A673 (cell line): Measurements from ENCODE around the gene ELP4. TPM values are rescaled to one million over a fixed set of nuclear protein-coding genes. Genes with fewer than 3 reads are reported as not detected.

ENCODE experiments used
- BruUV-seq: library from RNA; stranded (reverse); fragments of 400-500 nt; replicated peaks from 2 replicates; lab custom pipeline; 2021; lab: Mats Ljungman, UMichigan
- CTCF ChIA-PET: fragments of 300-600 bp; sonication (Branson Sonifier 250); formaldehyde crosslinking; loops from one replicate; lab custom pipeline; 2022; ENCODE audit warnings: antibody characterized with exemption; lab: Charles Lee
- POLR2A ChIA-PET: fragments of 300-600 bp; sonication (Branson Sonifier 250); formaldehyde crosslinking; loops from one replicate; lab custom pipeline; 2022; ENCODE audit warnings: antibody characterized with exemption; ENCODE audit not compliant: low non-redundant PET; lab: Charles Lee
- DNase-seq: peaks from one replicate; pipeline ENCODE4 v3.0.0-alpha.2; 2015; ENCODE audit warnings: low spot score
- H3K27ac ChIP-seq: fragments of 200-600 bp; sonication (generic); 2 replicates; pipeline ENCODE4 v1.5.1; 2016; ENCODE audit warnings: mixed run types, low read depth, mild to moderate bottlenecking, mixed read lengths, antibody characterized with exemption, low read length; ENCODE audit not compliant: poor library complexity, severe bottlenecking
- H3K27me3 ChIP-seq: fragments of 200-600 bp; sonication (generic); replicated peaks from 2 replicates; pipeline ENCODE4 v1.6.1; 2017; ENCODE audit warnings: mixed run types, low read depth, mild to moderate bottlenecking, mixed read lengths, antibody characterized with exemption, low read length; ENCODE audit not compliant: insufficient read depth, poor library complexity
- H3K36me3 ChIP-seq: fragments of 200-600 bp; sonication (generic); 2 replicates; pipeline ENCODE4 v1.6.1; 2016; ENCODE audit warnings: mixed run types, mild to moderate bottlenecking, mixed read lengths, antibody characterized with exemption, low read length; ENCODE audit not compliant: insufficient read depth, poor library complexity, severe bottlenecking
- H3K4me1 ChIP-seq: fragments of 200-600 bp; sonication (generic); 2 replicates; pipeline ENCODE4 v1.6.1; 2017; ENCODE audit warnings: mixed run types, mild to moderate bottlenecking, mixed read lengths, antibody characterized with exemption, low read length; ENCODE audit not compliant: insufficient read depth, poor library complexity, severe bottlenecking
- H3K4me3 ChIP-seq: fragments of 200-600 bp; sonication (generic); 2 replicates; pipeline ENCODE4 v1.5.1; 2016; ENCODE audit warnings: low read depth, mixed run types, mild to moderate bottlenecking, mixed read lengths, low read length; ENCODE audit not compliant: poor library complexity, severe bottlenecking
- H3K9me3 ChIP-seq: fragments of 200-600 bp; sonication (generic); 2 replicates; pipeline ENCODE4 v1.6.1; 2016; ENCODE audit warnings: mixed run types, low read depth, mild to moderate bottlenecking, mixed read lengths, antibody characterized with exemption, low read length; ENCODE audit not compliant: poor library complexity, severe bottlenecking
- EZH2 ChIP-seq: fragments of 200-600 bp; sonication (generic); IDR thresholded peaks from 2 replicates; pipeline ENCODE4 v1.6.1; 2017; ENCODE audit warnings: borderline replicate concordance, low read depth, mild to moderate bottlenecking, mixed read lengths, antibody characterized with exemption, low read length; ENCODE audit not compliant: poor library complexity, severe bottlenecking
- intact Hi-C: fragments of 100-400 bp; cut with micrococcal nuclease; formaldehyde crosslinking; loops from one replicate; pipeline ENCODE4 v1.10.0; 2022; ENCODE audit not compliant: unreplicated experiment
- total RNA-seq: library from RNA; stranded (reverse); gene quantifications from 2 replicates; pipeline ENCODE4 v1.2.3, GENCODE V29; 2021
- TF ChIP-seq, protein P1 (sequence below): fragments of 300-800, 200-600 bp; sonication (generic); conservative IDR thresholded peaks from 2 replicates; pipeline ENCODE4 v1.5.1; 2017; ENCODE audit warnings: low read depth, mild to moderate bottlenecking, antibody characterized with exemption, low read length, moderate library complexity, mixed read lengths

The ELP4 gene
- total RNA-seq, 1 experiment from 2014 or later = 49.4 TPM

DNA sequence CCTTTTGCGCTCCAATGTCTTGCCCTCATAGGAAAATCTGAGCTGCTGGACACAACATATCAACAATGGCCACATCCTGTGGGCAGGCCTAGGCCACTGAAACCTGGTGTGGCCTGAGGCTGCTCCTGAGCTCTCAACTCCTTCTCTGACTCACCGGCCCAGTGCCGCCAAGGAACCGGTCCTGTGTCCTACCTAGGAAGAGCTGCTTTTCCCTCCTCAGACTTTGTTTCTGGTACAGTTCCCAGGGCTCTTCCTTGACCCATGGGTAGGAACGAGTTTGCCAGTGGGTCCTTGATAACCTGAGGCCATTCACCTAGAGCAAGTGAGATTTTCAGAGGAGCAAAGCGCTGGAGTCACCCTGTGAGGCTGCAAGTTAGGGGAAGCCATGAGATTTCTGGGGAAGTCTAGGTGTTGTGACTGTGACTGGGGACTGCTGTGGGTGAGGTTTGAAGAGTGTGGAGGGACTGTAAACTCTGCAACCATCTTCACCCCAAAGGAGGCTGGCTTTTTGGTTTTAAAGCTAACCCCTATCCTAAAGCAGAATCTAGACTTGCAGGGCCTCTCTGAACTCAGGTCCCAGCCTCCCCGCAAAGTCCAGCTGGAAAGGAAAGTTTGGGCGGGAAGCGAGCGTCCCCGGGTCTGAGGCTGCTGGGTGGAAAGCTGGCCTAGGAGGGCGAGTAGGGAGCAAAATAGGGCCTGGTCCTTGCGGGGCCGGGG lies 313.5 kb downstream of the ELP4 start:
- no peak for DNase-seq
- Histone ChIP-seq H3K36me3 (no peaks in the 10 kb centered on the region), H3K4me3 (no peak overlapping the region), H3K27me3 (peaks cover 100% of the 10 kb centered on the region), H3K9me3 (no peaks in the 10 kb centered on the region), H3K27ac (no peak overlapping the region), H3K4me1 (peaks cover 19% of the 10 kb centered on the region)
- TF ChIP-seq, protein P1, sequence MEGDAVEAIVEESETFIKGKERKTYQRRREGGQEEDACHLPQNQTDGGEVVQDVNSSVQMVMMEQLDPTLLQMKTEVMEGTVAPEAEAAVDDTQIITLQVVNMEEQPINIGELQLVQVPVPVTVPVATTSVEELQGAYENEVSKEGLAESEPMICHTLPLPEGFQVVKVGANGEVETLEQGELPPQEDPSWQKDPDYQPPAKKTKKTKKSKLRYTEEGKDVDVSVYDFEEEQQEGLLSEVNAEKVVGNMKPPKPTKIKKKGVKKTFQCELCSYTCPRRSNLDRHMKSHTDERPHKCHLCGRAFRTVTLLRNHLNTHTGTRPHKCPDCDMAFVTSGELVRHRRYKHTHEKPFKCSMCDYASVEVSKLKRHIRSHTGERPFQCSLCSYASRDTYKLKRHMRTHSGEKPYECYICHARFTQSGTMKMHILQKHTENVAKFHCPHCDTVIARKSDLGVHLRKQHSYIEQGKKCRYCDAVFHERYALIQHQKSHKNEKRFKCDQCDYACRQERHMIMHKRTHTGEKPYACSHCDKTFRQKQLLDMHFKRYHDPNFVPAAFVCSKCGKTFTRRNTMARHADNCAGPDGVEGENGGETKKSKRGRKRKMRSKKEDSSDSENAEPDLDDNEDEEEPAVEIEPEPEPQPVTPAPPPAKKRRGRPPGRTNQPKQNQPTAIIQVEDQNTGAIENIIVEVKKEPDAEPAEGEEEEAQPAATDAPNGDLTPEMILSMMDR = no peak
- no peak for TF ChIP-seq EZH2
- intact Hi-C loops = no loop called here
- CTCF ChIA-PET = no interaction called here
- BruUV-seq = no TSS peak
- POLR2A ChIA-PET = no interaction called here

DNA sequence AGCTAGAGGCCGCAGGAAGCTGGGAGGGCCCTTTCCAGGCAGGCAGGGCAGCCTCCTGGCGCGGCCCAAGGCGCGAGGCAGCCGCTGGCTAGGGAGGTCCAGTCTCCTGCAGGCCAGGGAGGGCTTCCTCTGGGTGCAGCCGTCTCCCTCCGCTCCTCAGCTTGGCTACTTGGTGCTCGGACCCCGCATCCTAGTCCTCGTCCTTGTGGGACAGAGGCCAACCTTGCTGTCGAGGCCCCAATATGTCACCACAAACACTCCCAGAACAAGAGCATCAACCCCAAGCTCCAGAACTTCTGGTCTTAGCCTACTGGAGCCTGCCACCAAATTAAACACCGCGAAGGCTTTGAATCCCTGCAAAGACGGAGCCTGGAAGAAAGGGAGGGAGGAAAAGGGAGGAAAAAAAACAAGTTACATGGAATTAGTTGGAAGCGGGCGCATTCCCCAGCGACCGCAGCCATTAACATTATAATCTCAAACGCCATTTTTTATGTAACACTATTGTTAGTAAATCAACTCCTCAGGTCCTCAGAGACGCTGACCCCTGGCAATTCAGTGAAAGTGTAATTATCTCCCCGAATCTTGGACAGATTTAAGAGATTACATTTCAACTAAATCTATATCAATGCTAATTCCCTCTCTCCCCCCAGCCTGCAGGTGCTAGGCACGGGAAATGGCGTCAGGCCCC lies 314.2 kb downstream of the ELP4 start:
- ChIA-PET POLR2A (no interaction called here), CTCF (no interaction called here)
- H3K9me3 ChIP-seq = no peaks in the 10 kb centered on the region
- no peak for DNase-seq
- no peaks in the 10 kb centered on the region for H3K36me3 ChIP-seq
- TF ChIP-seq EZH2 = no peak
- no peak overlapping the region for H3K4me3 ChIP-seq
- intact Hi-C loops = no loop called here
- peaks cover 19% of the 10 kb centered on the region for H3K4me1 ChIP-seq
- peaks cover 100% of the 10 kb centered on the region for H3K27me3 ChIP-seq
- no peak overlapping the region for H3K27ac ChIP-seq
- BruUV-seq = no TSS peak

DNA sequence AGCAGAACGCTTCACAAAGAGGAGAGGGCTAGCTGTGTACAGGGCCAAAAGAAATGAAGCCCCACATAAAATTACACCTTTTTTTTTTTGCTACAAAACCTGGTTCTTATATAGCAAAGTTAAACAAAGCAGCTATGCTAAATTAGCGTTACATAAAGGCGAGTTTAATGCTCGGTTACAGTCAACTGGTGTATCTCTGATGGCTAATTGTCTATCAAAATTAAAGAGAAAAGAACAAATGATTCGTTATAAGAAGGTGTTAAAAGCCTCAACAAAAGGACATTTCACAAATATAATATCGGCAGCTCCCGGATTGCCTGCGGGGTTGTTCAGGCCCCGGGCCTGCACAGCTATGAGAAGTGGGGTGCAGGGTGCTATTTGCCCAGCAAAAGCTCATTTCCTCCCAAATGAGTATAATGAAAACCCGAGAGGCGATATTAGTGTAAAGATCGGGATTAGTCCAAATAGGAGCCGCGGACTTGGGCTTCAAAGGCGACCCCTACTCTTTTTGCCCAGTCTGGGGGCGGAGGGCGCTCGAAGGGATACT lies 314.8 kb downstream of the ELP4 start:
- no peak overlapping the region for H3K27ac ChIP-seq
- H3K9me3 ChIP-seq = no peaks in the 10 kb centered on the region
- ChIA-PET CTCF (no interaction called here), POLR2A (no interaction called here)
- peaks cover 19% of the 10 kb centered on the region for H3K4me1 ChIP-seq
- peaks cover 100% of the 10 kb centered on the region for H3K27me3 ChIP-seq
- intact Hi-C loops = no loop called here
- no peak overlapping the region for H3K4me3 ChIP-seq
- TF ChIP-seq, protein P1 = no peak
- TF ChIP-seq EZH2 = no peak
- BruUV-seq = no TSS peak
- DNase-seq = no peak
- H3K36me3 ChIP-seq = no peaks in the 10 kb centered on the region
